ENCODE measurements around the gene TMA7B.

TMA7B gene

GRCh38 chr22:40007853-40008710, 47.9 kb downstream of the TMA7B start:
- no peak for TF ChIP-seq ZFX (IDR thresholded peaks at IDR 0.05)
- TF ChIP-seq, protein P1, sequence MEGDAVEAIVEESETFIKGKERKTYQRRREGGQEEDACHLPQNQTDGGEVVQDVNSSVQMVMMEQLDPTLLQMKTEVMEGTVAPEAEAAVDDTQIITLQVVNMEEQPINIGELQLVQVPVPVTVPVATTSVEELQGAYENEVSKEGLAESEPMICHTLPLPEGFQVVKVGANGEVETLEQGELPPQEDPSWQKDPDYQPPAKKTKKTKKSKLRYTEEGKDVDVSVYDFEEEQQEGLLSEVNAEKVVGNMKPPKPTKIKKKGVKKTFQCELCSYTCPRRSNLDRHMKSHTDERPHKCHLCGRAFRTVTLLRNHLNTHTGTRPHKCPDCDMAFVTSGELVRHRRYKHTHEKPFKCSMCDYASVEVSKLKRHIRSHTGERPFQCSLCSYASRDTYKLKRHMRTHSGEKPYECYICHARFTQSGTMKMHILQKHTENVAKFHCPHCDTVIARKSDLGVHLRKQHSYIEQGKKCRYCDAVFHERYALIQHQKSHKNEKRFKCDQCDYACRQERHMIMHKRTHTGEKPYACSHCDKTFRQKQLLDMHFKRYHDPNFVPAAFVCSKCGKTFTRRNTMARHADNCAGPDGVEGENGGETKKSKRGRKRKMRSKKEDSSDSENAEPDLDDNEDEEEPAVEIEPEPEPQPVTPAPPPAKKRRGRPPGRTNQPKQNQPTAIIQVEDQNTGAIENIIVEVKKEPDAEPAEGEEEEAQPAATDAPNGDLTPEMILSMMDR (conservative IDR thresholded peaks at IDR 0.05) = no peak
- no peak overlapping the region for H3K27ac ChIP-seq

DNA sequence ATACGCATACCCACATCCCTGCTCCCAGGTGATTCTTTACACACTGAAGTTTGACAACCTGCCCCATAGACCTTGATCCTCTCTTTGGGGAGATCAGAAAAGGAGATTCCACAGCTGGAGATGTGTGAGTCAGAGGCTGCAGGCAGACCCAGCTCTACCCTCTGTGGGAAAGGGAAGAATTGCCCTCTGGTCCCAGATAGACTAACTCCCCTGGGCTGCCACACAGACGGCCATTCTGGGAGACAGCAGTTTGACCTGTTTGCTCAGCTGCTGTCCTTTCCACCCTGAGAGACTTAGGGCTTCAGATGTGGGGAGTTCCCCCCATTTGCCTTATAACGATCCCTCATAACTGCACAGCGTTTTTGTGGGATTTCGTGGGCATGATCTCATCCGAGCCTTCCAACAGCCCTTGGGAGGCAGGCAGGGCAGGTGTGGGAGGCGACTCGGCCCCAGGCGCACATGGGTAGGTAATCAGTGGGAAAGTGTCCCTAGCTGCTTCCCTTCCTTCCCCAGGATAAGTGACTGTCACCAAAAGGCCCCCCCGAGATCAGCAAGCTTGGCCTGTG, 48.6 kb downstream of the TMA7B start:
- no peak overlapping the region for H3K27ac ChIP-seq
- TF ChIP-seq ZFX (IDR thresholded peaks at IDR 0.05) = no peak
- TF ChIP-seq, protein P1 (conservative IDR thresholded peaks at IDR 0.05) = no peak

DNA sequence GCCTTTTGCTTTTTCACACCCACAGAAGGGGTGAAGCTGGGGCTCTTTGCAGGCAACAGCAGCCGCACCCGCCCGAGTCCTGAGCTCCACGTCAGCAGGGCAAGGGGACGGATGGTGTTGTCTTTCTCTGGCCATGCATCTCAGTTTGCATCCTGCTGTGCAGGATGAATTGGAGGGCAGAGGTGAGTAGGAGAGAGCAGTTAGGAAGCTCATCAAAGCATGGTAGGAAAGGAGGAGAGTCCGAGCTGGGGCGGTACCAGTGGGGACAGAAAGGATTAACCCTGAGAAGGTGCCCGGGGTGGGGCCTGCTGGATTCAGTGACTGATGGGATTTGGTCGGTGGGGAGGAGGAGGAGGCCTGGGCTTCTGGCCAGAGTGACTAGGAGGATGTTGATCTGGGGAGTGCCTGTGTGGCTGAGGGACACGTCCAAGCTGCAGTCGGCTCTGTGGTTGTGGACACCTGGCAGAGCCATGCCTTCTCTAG, 49.1 kb downstream of the TMA7B start:
- no peak for TF ChIP-seq ZFX (IDR thresholded peaks at IDR 0.05)
- TF ChIP-seq, protein P1 (conservative IDR thresholded peaks at IDR 0.05) = no peak
- H3K27ac ChIP-seq = no peak overlapping the region

DNA sequence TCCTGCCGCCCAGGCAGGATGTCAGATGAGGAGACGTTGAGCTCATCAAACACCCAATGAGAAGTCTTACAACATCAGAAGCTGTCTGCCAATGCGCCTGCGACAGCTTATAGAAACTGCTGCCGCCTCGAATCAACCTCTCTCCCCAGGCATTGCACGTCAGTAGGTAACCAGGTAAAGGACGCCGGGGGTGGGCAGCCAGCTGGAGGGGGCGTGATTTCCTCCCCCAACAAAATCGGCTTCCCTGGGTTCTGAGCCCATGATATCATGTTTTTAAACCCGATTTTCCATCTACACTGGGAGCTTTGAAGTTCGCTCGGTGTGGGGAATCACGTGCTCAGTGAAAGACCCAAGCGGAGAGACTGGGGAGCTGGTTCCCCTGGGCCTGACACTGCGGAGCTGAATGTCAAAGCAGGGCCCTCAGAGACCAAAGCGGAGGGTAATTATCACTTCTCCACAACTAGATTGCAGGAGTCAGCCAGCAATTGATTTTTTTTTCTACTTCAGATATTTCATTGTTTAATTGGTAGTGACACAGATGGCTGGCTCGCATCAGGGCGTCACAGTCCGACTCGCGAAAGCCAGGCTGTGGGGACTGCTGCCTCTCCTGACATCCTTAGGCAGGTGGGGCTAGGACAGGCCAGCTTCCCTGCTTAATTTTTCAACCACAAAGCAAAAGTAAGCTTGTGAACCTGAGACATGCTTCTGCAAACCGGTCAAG, 49.9 kb downstream of the TMA7B start:
- H3K27ac ChIP-seq = no peak overlapping the region
- TF ChIP-seq ZFX (IDR thresholded peaks at IDR 0.05) = no peak
- TF ChIP-seq, protein P1 (conservative IDR thresholded peaks at IDR 0.05) = no peak

- no peak overlapping the region for H3K27ac ChIP-seq
- TF ChIP-seq, protein P1 (conservative IDR thresholded peaks at IDR 0.05) = no peak
- no peak for TF ChIP-seq ZFX (IDR thresholded peaks at IDR 0.05)
Measured at GRCh38 chr22:40010746-40011145, 50.5 kb downstream of the TMA7B start.
